CD14-positive monocyte (primary cell): ENCODE measurements around the gene COL26A1. TPM values are rescaled to one million over a fixed set of nuclear protein-coding genes. Genes with fewer than 3 reads are reported as not detected.

ENCODE experiments used
- DNase-seq, 3 donors: peaks; one replicate each; pipeline ENCODE4 v3.0.0-alpha.2; 2011 to 2022
- H2AFZ ChIP-seq: 2 replicates; pipeline ENCODE4 v1.6.0; 2012; ENCODE audit warnings: mild to moderate bottlenecking, low read depth, low read length, inconsistent platforms; ENCODE audit not compliant: insufficient read depth, poor library complexity, severe bottlenecking
- H3K27ac ChIP-seq, 2 donors: 1 replicate in 1 of 2; 2 replicates in 1 of 2; pipeline ENCODE4 v1.5.1; 2012 to 2013; ENCODE audit warnings: low read length in 2 of 2, control low read depth in 1 of 2, inconsistent platforms in 1 of 2, low read depth in 1 of 2, mild to moderate bottlenecking in 1 of 2
- H3K27me3 ChIP-seq, 2 donors: one replicate each; pipeline versions ENCODE4 v1.6.0 to v1.6.1; 2011 to 2013; ENCODE audit warnings: low read length in 2 of 2; ENCODE audit not compliant: control insufficient read depth in 2 of 2, insufficient read depth in 2 of 2
- H3K36me3 ChIP-seq, 2 donors: replicated peaks in 1 of 2; 1 replicate in 1 of 2; 2 replicates in 1 of 2; pipeline versions ENCODE4 v1.5.1 to v1.6.1; 2012 to 2013; ENCODE audit warnings: low read length in 2 of 2, control low read depth in 1 of 2, inconsistent platforms in 1 of 2, mild to moderate bottlenecking in 1 of 2; ENCODE audit not compliant: insufficient read depth in 2 of 2, control insufficient read depth in 1 of 2
- H3K4me1 ChIP-seq, 2 donors: 1 replicate in 1 of 2; 2 replicates in 1 of 2; pipeline versions ENCODE4 v1.5.1 to v1.6.1; 2012 to 2013; ENCODE audit warnings: low read length in 2 of 2, control low read depth in 1 of 2, inconsistent platforms in 1 of 2, mild to moderate bottlenecking in 1 of 2, moderate library complexity in 1 of 2; ENCODE audit not compliant: insufficient read depth in 2 of 2, control insufficient read depth in 1 of 2
- H3K4me2 ChIP-seq: replicated peaks from 2 replicates; pipeline ENCODE3; 2012; ENCODE audit warnings: low read length, moderate library complexity, mild to moderate bottlenecking; ENCODE audit not compliant: poor library complexity, severe bottlenecking; ENCODE audit errors: extremely low read depth
- H3K4me3 ChIP-seq, 3 experiments: fragments of 200-600 bp in 1 of 3; sonication (generic) in 1 of 3; replicated peaks in 1 of 3; 1 replicate in 2 of 3; 2 replicates in 1 of 3; pipeline ENCODE4 v1.5.1; 2011 to 2013; ENCODE audit warnings: low read length in 3 of 3, mild to moderate bottlenecking in 3 of 3, control low read depth in 2 of 3, low read depth in 2 of 3, inconsistent platforms in 1 of 3, moderate library complexity in 1 of 3
- H3K79me2 ChIP-seq: 2 replicates; pipeline ENCODE4 v1.6.0; 2012; ENCODE audit warnings: mild to moderate bottlenecking, control low read depth, inconsistent platforms, low read length, moderate library complexity; ENCODE audit not compliant: insufficient read depth
- H3K9ac ChIP-seq: 2 replicates; pipeline ENCODE4 v1.6.0; 2017; ENCODE audit warnings: low read length, mild to moderate bottlenecking; ENCODE audit not compliant: insufficient read depth, poor library complexity, severe bottlenecking
- H3K9me3 ChIP-seq, 2 donors: replicated peaks in 1 of 2; 1 replicate in 1 of 2; 2 replicates in 1 of 2; pipeline versions ENCODE4 v1.5.1 to v1.6.1; 2012 to 2013; ENCODE audit warnings: low read length in 2 of 2, control low read depth in 1 of 2; ENCODE audit not compliant: control insufficient read depth in 1 of 2, insufficient read depth in 1 of 2
- H4K20me1 ChIP-seq: 2 replicates; pipeline ENCODE4 v1.6.0; 2012; ENCODE audit warnings: mild to moderate bottlenecking, low read length, control low read depth, moderate library complexity; ENCODE audit not compliant: insufficient read depth
- H3K27ac Mint-ChIP-seq, 7 donors: one replicate each; pipeline ENCODE4 v1.8.0; 2020; ENCODE audit warnings: mild to moderate bottlenecking in 7 of 7, mixed read lengths in 7 of 7, moderate library complexity in 6 of 7, inconsistent platforms in 2 of 7
- H3K27me3 Mint-ChIP-seq, 3 donors: one replicate each; pipeline ENCODE4 v1.8.0; 2021 to 2022; ENCODE audit warnings: low read depth in 3 of 3, mild to moderate bottlenecking in 3 of 3, mixed read lengths in 3 of 3, moderate library complexity in 3 of 3, inconsistent platforms in 1 of 3
- H3K36me3 Mint-ChIP-seq, 2 donors: one replicate each; pipeline ENCODE4 v1.8.0; 2020; ENCODE audit warnings: mixed read lengths in 2 of 2, inconsistent platforms in 1 of 2, mild to moderate bottlenecking in 1 of 2
- H3K4me1 Mint-ChIP-seq: one replicate; pipeline ENCODE4 v1.8.0; 2020; ENCODE audit warnings: mild to moderate bottlenecking, mixed read lengths
- H3K4me3 Mint-ChIP-seq, 2 donors: one replicate each; pipeline ENCODE4 v1.8.0; 2020; ENCODE audit warnings: mild to moderate bottlenecking in 2 of 2, mixed read lengths in 2 of 2, moderate library complexity in 1 of 2
- H3K9me3 Mint-ChIP-seq, 7 donors: one replicate each; pipeline ENCODE4 v1.8.0; 2020 to 2022; ENCODE audit warnings: mixed read lengths in 7 of 7, mild to moderate bottlenecking in 6 of 7, moderate library complexity in 6 of 7, inconsistent platforms in 2 of 7
- CTCF ChIP-seq: fragments of 200-600 bp; IDR thresholded peaks from one replicate; pipeline ENCODE4 v1.8.0; 2022; ENCODE audit warnings: antibody characterized with exemption, mild to moderate bottlenecking
- WGBS: methylation state at CpG from one replicate; pipeline ENCODE4 v1.1.5; 2013; ENCODE audit warnings: missing lambda C conversion rate; ENCODE audit not compliant: insufficient coverage; 5-methylcytosine and 5-hydroxymethylcytosine counted together
- intact Hi-C, 2 donors: fragments of 100-400 bp; cut with micrococcal nuclease; formaldehyde crosslinking; loops; one replicate each; pipeline versions ENCODE4 v1.15.0 to v1.15.1; 2023
- polyA plus RNA-seq, 3 donors: library from polyadenylated mRNA; depleted of rRNA in 1 of 3; unstranded in 2 of 3; stranded (reverse) in 1 of 3; fragments of 300-500 nt in 2 of 3; fragments of >200 nt in 1 of 3; fragmentation: Illumina TruSeq in 2 of 3; gene quantifications; 1 replicate in 2 of 3; 2 replicates in 1 of 3; pipeline ENCODE4 v1.2.3, GENCODE V29; 2012 to 2021

The COL26A1 gene
- polyA plus RNA-seq, 3 donors, result not detected

GRCh38 chr7:101589976-101590662, 227.4 kb downstream of the COL26A1 start:
- H3K9me3 Mint-ChIP-seq, result peaks cover 0 to 3% (median 0%) of the 10 kb centered on the region in 7 donors
- Histone ChIP-seq H3K4me1 (no peaks in the 10 kb centered on the region), H2AFZ (no peak overlapping the region), H3K9me3 (no peaks in the 10 kb centered on the region), H3K27me3 (no peaks in the 10 kb centered on the region), H3K79me2 (no peaks in the 10 kb centered on the region), H4K20me1 (no peaks in the 10 kb centered on the region), H3K27ac (no peak overlapping the region), H3K9ac (no peak overlapping the region), H3K36me3 (no peaks in the 10 kb centered on the region), H3K4me2 (no peak overlapping the region), H3K4me3 (no peak overlapping the region)
- no peak overlapping the region for H3K27ac Mint-ChIP-seq
- WGBS, result 97% methylated on average over 12 of the region's 15 CpGs
- intact Hi-C loops, result no loop called here
- H3K4me1 Mint-ChIP-seq, result no peaks in the 10 kb centered on the region
- H3K27me3 Mint-ChIP-seq, result peaks cover 0 to 4% (median 0%) of the 10 kb centered on the region in 3 donors
- H3K4me3 Mint-ChIP-seq, result no peak overlapping the region
- no peak for TF ChIP-seq CTCF
- no peaks in the 10 kb centered on the region for H3K36me3 Mint-ChIP-seq
- no peak for DNase-seq

- Histone ChIP-seq H3K36me3 (no peaks in the 10 kb centered on the region), H3K4me1 (no peaks in the 10 kb centered on the region), H2AFZ (no peak overlapping the region), H3K9ac (no peak overlapping the region), H3K4me3 (no peak overlapping the region), H3K79me2 (no peaks in the 10 kb centered on the region), H3K9me3 (no peaks in the 10 kb centered on the region), H3K27ac (no peak overlapping the region), H4K20me1 (no peaks in the 10 kb centered on the region), H3K4me2 (no peak overlapping the region), H3K27me3 (no peaks in the 10 kb centered on the region)
- Mint-ChIP-seq H3K4me3 (no peak overlapping the region), H3K9me3 (peaks cover 0 to 3% (median 0%) of the 10 kb centered on the region in 7 donors), H3K4me1 (no peaks in the 10 kb centered on the region), H3K27ac (no peak overlapping the region), H3K36me3 (no peaks in the 10 kb centered on the region), H3K27me3 (peaks cover 0 to 4% (median 0%) of the 10 kb centered on the region in 3 donors)
- WGBS, result 92% methylated on average over 13 of the region's 18 CpGs
- DNase-seq, result no peak
- intact Hi-C loops, result no loop called here
- TF ChIP-seq CTCF, result no peak
These were observed 228.2 kb downstream of the COL26A1 start for GRCh38 chr7:101590663-101591435.
